ENCODE data around the gene TRMU.
A peak's percentile ranks its signal among the peaks of the same experiment; 100 is the strongest.

Gene TRMU

GRCh38 chr22:46335201-46336118 lies at the start of gene TRMU:
TSS of gene TRMU (plus strand) at chr22:46335714. CDS start at chr22:46335765, 51 bp downstream.
- Histone ChIP-seq H3K36me3 (ENCODE audit: control insufficient read depth, insufficient read depth, low read length) (peaks cover 38% of the 10 kb centered on the region), H3K4me1 (ENCODE audit: control insufficient read depth, insufficient read depth, low read length) (no peaks in the 10 kb centered on the region), H3K27me3 (ENCODE audit: control insufficient read depth, insufficient read depth, low read length) (no peaks in the 10 kb centered on the region), H3K9me3 (ENCODE audit: control insufficient read depth, insufficient read depth, low read length) (no peaks in the 10 kb centered on the region), H3K9ac (ENCODE audit: low read depth, low read length) (peak within 1 kb of the TSS; percentile 81), H3K4me3 (ENCODE audit: low read depth, low read length) (peak within 1 kb of the TSS; percentile 91)

- no peaks in the 10 kb centered on the region for H3K27me3 ChIP-seq (ENCODE audit: control insufficient read depth, insufficient read depth, low read length)
- no peak overlapping the region for H3K4me3 ChIP-seq (ENCODE audit: low read depth, low read length)
- H3K36me3 ChIP-seq (ENCODE audit: control insufficient read depth, insufficient read depth, low read length), result peaks cover 25% of the 10 kb centered on the region
- no peaks in the 10 kb centered on the region for H3K9me3 ChIP-seq (ENCODE audit: control insufficient read depth, insufficient read depth, low read length)
- no peaks in the 10 kb centered on the region for H3K4me1 ChIP-seq (ENCODE audit: control insufficient read depth, insufficient read depth, low read length)
- H3K9ac ChIP-seq (ENCODE audit: low read depth, low read length), result no peak overlapping the region
Measured at GRCh38 chr22:46286006-46286405, 49.5 kb upstream of the TRMU start.

- Histone ChIP-seq H3K4me1 (ENCODE audit: control insufficient read depth, insufficient read depth, low read length) (no peaks in the 10 kb centered on the region), H3K4me3 (ENCODE audit: low read depth, low read length) (no peak overlapping the region), H3K9me3 (ENCODE audit: control insufficient read depth, insufficient read depth, low read length) (no peaks in the 10 kb centered on the region), H3K36me3 (ENCODE audit: control insufficient read depth, insufficient read depth, low read length) (peaks cover 26% of the 10 kb centered on the region), H3K27me3 (ENCODE audit: control insufficient read depth, insufficient read depth, low read length) (no peaks in the 10 kb centered on the region), H3K9ac (ENCODE audit: low read depth, low read length) (no peak overlapping the region)
Measured at GRCh38 chr22:46286941-46287872, 48.3 kb upstream of the TRMU start.

GRCh38 chr22:46287873-46288751 lies 47.4 kb upstream of the TRMU start:
- H3K4me3 ChIP-seq (ENCODE audit: low read depth, low read length), result no peak overlapping the region
- H3K9me3 ChIP-seq (ENCODE audit: control insufficient read depth, insufficient read depth, low read length), result no peaks in the 10 kb centered on the region
- no peaks in the 10 kb centered on the region for H3K27me3 ChIP-seq (ENCODE audit: control insufficient read depth, insufficient read depth, low read length)
- H3K9ac ChIP-seq (ENCODE audit: low read depth, low read length), result no peak overlapping the region
- H3K4me1 ChIP-seq (ENCODE audit: control insufficient read depth, insufficient read depth, low read length), result no peaks in the 10 kb centered on the region
- H3K36me3 ChIP-seq (ENCODE audit: control insufficient read depth, insufficient read depth, low read length), result peaks cover 29% of the 10 kb centered on the region

- no peaks in the 10 kb centered on the region for H3K9me3 ChIP-seq (ENCODE audit: control insufficient read depth, insufficient read depth, low read length)
- no peaks in the 10 kb centered on the region for H3K27me3 ChIP-seq (ENCODE audit: control insufficient read depth, insufficient read depth, low read length)
- H3K36me3 ChIP-seq (ENCODE audit: control insufficient read depth, insufficient read depth, low read length), result peaks cover 29% of the 10 kb centered on the region
- no peaks in the 10 kb centered on the region for H3K4me1 ChIP-seq (ENCODE audit: control insufficient read depth, insufficient read depth, low read length)
- H3K4me3 ChIP-seq (ENCODE audit: low read depth, low read length), result no peak overlapping the region
- no peak overlapping the region for H3K9ac ChIP-seq (ENCODE audit: low read depth, low read length)
Measured at GRCh38 chr22:46288846-46289243, 46.7 kb upstream of the TRMU start.

DNA sequence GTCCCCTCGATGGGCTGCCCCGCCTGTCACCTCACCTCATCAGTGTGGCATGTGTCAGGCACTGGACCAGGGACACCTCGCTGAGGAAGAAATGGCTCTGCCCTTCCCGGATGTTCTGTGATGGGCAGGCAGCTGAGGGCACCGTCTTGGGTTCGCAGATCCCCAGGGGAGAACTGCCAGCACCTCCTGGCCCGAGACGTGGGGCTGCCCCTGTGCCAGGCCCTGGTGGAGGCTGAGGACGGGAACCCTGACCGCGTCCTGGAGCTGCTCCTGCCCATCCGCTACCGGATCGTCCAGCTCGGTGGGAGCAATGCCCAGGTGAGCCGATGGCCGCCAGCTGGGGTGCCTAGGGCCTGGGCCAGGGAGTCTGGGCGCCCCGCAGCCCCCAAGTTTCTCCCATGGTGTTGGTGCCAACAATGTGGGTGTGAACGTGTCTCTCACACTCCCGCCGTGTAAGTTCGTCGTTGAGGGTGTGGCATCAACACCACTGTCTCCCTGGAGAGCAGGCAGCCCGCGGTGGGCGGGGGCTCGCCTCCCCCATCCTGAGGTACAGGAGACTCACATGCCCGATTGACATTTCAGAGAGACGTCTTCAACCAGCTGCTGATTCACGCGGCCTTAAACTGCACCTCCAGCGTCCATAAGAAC lies 46.1 kb upstream of the TRMU start:
- no peaks in the 10 kb centered on the region for H3K4me1 ChIP-seq (ENCODE audit: control insufficient read depth, insufficient read depth, low read length)
- no peak overlapping the region for H3K9ac ChIP-seq (ENCODE audit: low read depth, low read length)
- H3K36me3 ChIP-seq (ENCODE audit: control insufficient read depth, insufficient read depth, low read length), result peaks cover 24% of the 10 kb centered on the region

DNA sequence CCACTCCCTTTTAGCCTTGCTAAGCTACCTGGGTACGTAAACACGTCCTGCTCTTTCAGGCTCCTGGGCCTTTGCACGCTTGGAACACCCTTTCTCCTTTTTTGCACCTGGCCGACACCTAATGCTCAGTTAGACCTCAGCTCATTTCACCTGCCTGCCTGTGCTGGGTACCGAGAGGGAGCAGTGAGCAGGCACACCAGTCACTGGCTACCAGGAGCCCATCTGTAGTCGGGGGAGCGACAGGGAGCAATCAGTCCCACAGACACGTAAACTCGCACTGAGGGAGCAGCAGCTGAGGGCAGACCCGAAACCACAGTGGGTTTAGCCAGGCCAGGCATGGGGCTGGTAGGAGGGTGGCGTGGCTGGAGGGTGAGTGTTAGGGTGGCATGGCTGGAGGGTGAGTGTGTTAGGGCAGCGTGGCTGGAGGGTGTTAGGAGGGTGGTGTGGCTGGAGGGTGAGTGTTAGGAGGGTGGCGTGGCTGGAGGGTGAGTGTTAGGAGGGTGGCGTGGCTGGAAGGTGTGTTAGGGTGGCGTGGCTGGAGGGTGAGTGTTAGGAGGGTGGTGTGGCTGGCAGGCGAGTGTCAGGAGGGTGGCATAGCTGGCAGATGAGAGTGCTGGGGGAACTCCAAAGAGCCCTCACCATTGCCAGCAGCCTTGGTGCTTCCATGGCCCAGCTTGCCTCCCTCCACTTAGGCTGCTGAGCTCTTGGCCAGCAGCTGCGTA lies 45.2 kb upstream of the TRMU start:
- Histone ChIP-seq H3K4me3 (ENCODE audit: low read depth, low read length) (no peak overlapping the region), H3K9me3 (ENCODE audit: control insufficient read depth, insufficient read depth, low read length) (no peaks in the 10 kb centered on the region), H3K36me3 (ENCODE audit: control insufficient read depth, insufficient read depth, low read length) (peaks cover 19% of the 10 kb centered on the region), H3K9ac (ENCODE audit: low read depth, low read length) (no peak overlapping the region), H3K4me1 (ENCODE audit: control insufficient read depth, insufficient read depth, low read length) (peaks cover 2% of the 10 kb centered on the region), H3K27me3 (ENCODE audit: control insufficient read depth, insufficient read depth, low read length) (no peaks in the 10 kb centered on the region)

More for the DNA sequence above, 46.1 kb upstream of the TRMU start:
- Histone ChIP-seq H3K4me3 (ENCODE audit: low read depth, low read length) (no peak overlapping the region), H3K27me3 (ENCODE audit: control insufficient read depth, insufficient read depth, low read length) (no peaks in the 10 kb centered on the region), H3K9me3 (ENCODE audit: control insufficient read depth, insufficient read depth, low read length) (no peaks in the 10 kb centered on the region)

- Histone ChIP-seq H3K4me1 (ENCODE audit: control insufficient read depth, insufficient read depth, low read length) (peaks cover 9% of the 10 kb centered on the region), H3K4me3 (ENCODE audit: low read depth, low read length) (no peak overlapping the region), H3K9ac (ENCODE audit: low read depth, low read length) (no peak overlapping the region), H3K27me3 (ENCODE audit: control insufficient read depth, insufficient read depth, low read length) (no peaks in the 10 kb centered on the region), H3K9me3 (ENCODE audit: control insufficient read depth, insufficient read depth, low read length) (no peaks in the 10 kb centered on the region), H3K36me3 (ENCODE audit: control insufficient read depth, insufficient read depth, low read length) (peaks cover 18% of the 10 kb centered on the region)
Measured at GRCh38 chr22:46290843-46291785, 44.4 kb upstream of the TRMU start.

DNA sequence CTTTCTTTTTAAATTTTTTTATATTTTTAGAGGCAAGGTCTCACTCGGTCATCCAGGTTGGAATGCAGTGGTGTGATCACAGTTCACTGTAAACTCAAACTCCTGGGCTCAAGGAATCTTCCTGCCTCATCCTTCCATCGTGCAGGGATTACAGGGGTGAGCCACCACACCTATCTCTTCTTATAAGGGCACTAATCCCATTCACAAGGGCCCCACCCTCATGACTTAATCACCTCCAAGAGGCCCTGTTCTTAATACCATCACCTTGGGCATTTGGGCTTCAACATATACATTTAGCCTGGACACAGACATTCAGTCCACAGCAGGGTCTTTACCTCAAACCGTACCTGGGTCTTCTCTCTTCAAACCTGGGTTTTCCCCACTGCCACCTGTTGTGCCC lies 43.3 kb upstream of the TRMU start:
- Histone ChIP-seq H3K27me3 (ENCODE audit: control insufficient read depth, insufficient read depth, low read length) (no peaks in the 10 kb centered on the region), H3K9me3 (ENCODE audit: control insufficient read depth, insufficient read depth, low read length) (no peaks in the 10 kb centered on the region), H3K9ac (ENCODE audit: low read depth, low read length) (no peak overlapping the region), H3K4me1 (ENCODE audit: control insufficient read depth, insufficient read depth, low read length) (peaks cover 9% of the 10 kb centered on the region), H3K4me3 (ENCODE audit: low read depth, low read length) (no peak overlapping the region), H3K36me3 (ENCODE audit: control insufficient read depth, insufficient read depth, low read length) (peaks cover 13% of the 10 kb centered on the region)

DNA sequence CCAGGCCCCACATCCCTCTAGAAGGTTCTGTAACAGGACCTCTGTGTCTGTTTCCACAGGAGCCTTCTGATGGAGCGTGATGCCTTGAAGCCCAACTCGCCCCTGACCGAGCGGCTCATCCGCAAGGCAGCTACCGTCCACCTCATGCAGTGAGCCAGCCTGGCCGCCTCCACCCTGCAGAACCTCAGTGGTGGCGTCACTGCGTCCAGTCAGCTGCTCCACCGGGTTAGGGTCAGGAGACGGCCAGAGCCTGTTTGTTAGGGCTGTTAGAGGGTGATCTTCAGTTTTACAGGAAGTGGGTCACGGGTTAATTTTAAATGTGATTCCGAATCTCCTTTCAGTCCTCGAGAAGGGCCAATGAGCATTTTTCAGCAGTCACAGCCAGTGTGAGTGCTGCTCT lies 42.8 kb upstream of the TRMU start:
- H3K9ac ChIP-seq (ENCODE audit: low read depth, low read length), result no peak overlapping the region
- H3K27me3 ChIP-seq (ENCODE audit: control insufficient read depth, insufficient read depth, low read length), result no peaks in the 10 kb centered on the region
- no peaks in the 10 kb centered on the region for H3K9me3 ChIP-seq (ENCODE audit: control insufficient read depth, insufficient read depth, low read length)
- H3K4me3 ChIP-seq (ENCODE audit: low read depth, low read length), result no peak overlapping the region
- peaks cover 15% of the 10 kb centered on the region for H3K36me3 ChIP-seq (ENCODE audit: control insufficient read depth, insufficient read depth, low read length)
- H3K4me1 ChIP-seq (ENCODE audit: control insufficient read depth, insufficient read depth, low read length), result peaks cover 13% of the 10 kb centered on the region
